GM10266 (cell line): Measurements from ENCODE around the gene HAVCR1.
"Not testable (repeated sequence)": the region's sequence is repeated elsewhere in the genome, so short reads cannot be mapped to it uniquely, and the experiment has no call there.

ENCODE experiments used
- DNase-seq: peaks from one replicate; pipeline ENCODE4 v3.0.0; 2012; ENCODE audit errors: extremely low spot score
- TF ChIP-seq, protein P1 (sequence below): IDR thresholded peaks from 2 replicates; pipeline ENCODE4 v1.5.1; 2012; ENCODE audit warnings: mild to moderate bottlenecking, low read depth; ENCODE audit not compliant: control insufficient read depth, insufficient read depth; ENCODE audit errors: missing control alignments

Gene HAVCR1

DNA sequence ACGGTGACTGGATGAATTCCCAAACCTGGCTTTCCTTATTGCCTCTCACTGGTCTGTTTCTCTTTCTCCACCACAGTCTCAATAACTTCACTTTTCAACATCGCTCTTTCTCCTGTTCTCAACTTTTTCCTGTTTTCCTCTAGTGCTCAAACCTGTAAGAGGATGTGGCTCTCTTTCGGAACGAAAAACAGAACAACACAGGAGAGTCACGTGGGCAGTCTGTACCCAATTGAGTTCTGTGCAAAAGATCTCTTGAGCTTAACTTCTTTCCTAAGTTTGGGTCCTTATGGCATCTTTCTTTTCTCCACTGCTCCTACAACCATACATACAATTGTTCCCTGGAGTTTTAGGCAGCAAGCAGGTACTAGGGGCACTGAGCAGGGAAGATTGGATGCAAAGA is 8.9 kb downstream of the HAVCR1 start:
- DNase-seq = no peak
- TF ChIP-seq, protein P1, sequence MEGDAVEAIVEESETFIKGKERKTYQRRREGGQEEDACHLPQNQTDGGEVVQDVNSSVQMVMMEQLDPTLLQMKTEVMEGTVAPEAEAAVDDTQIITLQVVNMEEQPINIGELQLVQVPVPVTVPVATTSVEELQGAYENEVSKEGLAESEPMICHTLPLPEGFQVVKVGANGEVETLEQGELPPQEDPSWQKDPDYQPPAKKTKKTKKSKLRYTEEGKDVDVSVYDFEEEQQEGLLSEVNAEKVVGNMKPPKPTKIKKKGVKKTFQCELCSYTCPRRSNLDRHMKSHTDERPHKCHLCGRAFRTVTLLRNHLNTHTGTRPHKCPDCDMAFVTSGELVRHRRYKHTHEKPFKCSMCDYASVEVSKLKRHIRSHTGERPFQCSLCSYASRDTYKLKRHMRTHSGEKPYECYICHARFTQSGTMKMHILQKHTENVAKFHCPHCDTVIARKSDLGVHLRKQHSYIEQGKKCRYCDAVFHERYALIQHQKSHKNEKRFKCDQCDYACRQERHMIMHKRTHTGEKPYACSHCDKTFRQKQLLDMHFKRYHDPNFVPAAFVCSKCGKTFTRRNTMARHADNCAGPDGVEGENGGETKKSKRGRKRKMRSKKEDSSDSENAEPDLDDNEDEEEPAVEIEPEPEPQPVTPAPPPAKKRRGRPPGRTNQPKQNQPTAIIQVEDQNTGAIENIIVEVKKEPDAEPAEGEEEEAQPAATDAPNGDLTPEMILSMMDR = no peak

DNA sequence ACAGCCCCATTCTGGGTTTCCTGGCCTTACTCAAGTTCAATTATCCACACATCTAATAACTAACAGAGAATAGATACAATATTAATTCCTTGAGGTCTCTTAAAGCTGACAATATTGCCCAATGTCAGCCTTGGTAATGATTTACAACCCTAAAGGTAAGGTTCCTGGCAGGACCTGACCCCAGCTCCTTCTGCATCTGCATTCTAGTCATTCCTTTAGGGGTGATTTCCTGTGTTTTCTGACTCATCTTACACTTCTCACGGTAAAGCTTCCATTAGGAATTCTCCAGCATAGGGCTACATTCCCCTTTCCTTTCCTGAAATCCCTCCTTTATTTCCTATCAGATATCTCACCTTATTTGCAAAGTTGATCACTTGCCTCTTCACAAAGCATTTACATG is 9.3 kb downstream of the HAVCR1 start:
- DNase-seq = no peak
- TF ChIP-seq, protein P1 = no peak

DNA sequence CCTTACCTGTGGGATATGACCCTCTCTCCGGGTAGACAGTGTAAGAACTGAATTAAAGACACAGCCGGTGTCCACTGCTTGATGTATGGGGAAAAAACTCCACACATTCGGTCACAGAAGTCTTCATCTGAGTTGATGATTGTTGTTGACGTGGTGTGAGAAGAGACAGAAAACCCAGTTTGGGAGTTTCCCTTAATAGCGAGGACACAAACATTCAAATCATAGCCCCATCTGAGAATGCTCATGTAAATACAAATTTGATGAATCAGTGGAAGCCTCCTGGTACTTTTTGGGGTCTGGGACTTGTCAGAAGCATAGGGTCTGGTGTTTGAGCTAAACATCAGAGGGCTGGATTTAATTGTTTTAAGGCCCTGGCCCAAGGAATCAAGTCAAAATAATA is 11.0 kb downstream of the HAVCR1 start:
- TF ChIP-seq, protein P1 = no peak
- DNase-seq = no peak

DNA sequence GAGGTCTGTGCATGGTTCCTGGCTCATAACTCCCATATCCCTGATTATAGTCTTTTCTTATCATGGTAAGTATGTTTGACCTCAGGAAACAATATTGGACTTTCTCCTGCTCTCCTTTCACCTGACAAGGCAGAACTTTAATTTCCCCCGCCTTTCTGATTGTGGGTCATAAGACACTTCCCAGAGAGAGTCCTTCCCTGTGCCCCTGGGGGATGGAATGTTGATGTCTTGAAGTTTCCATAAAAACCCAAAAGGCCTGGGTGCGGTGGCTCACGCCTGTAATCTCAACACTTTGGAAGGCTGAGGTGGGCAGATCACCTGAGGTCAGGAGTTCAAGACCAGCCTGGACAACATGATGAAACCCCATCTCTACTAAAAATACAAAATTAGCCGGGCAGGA is 11.9 kb downstream of the HAVCR1 start:
- not testable (repeated sequence) for DNase-seq

DNA sequence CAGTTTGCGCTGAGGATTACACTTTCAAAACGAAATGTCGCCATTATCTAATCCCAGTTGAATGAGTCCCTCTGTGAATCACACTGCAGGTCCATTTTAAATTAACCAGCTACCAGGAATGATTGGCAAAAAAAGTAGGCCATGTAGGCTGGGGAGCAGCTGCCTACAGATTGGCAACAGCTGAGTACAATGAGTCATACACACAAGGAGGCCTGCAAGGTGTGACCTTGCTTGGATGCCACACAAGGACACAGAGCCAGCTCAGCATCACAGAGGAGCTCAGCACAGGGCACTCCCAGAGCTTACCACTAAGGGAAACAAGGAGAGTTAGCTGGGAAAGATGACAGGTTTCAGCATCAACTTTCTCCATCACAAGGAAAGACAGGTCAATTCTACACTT is 12.9 kb downstream of the HAVCR1 start:
- TF ChIP-seq, protein P1 = no peak
- DNase-seq = no peak

DNA sequence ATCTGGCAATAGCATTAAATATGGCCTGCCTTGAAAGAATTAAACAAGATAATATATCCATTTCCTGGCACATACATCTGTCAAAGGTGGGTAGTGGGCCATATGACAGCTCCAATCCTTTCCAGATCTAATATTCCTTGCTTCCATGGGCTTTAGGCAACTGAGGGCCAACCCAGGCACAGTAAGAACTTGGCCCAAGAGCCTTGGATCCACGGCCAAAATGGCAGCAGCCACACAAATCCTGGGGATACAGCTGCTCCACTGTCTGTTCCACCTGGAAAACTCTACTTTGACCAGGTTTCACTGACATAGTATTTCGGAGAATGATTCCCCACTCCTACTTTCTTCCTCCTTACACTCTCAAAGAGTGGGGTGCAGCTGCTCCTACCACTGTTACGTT is 13.3 kb downstream of the HAVCR1 start:
- DNase-seq = no peak

DNA sequence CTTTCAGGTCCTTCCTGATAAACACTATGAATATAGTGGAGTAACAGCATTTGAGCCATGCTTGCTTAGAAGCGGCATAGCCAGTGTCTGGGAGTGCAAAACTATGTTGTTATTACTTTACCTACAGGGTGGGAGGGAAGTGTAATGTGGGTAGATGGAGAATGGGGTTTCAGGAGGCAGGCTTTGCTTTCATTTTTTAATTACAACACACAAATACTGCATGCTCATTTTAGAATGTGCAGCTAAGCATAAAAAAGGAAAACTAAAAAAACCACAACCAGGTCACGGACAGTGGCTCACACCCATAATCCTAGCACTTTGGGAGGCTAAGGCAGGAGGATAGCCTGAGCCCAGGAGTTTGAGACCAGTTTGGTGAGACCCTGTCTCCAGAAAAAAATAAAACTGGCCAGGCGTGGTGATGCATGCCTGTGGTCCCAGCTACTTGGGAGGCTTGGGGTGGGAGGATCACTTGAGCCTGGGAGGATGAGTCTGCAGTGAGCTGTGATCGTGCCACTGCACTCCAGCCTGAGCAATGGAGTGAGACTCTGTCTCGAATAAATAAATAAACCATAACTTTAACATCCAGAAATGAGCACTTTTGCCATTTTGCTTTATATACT is 20.2 kb downstream of the HAVCR1 start:
- TF ChIP-seq, protein P1 = no peak
- no peak for DNase-seq

More for the DNA sequence above, 13.3 kb downstream of the HAVCR1 start:
- TF ChIP-seq, protein P1 = no peak

DNA sequence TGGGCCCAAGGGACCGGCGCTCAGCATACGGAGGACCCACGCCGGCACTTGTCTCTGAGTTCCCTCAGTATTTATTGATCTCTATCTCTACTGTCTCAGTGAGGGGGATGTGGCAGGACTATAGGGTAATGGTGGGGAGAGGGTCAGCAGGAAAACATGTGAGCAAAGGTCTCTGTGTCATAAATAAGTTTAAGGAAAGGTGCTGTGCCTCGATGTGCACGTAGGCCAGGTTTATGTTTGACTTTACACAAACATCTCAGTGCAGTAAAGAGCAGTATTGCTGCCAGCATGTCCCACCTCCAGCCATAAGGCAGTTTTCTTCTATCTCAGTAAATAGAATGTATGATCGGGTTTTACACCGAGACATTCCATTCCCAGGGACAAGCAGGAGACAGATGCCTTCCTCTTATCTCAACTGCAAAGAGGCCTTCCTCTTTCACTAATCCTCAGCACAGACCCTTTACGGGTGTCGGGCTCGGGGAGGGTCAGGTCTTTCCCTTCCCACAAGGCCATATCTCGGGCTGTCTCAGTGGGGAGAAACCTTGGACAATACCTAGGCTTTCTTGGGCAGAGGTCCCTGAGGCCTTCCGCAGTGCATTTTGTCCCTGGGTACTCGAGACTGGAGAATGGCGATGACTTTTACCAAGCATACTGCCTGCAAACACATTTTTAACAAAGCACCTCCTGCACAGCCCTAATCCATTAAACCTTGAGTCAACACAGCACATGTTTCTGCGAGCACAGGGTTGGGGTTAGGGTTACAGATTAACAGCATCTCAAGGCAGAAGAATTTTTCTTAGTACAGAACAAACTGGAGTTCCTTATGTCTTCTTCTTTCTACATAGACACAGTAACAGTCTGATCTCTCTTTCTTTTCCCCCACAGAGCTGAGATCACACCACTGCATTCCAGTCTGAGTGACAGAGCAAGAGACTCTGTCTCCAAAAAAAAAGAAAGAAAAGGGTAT is 24.5 kb downstream of the HAVCR1 start:
- not testable (repeated sequence) for DNase-seq
